Left colon (tissue), 2 donors: ENCODE measurements around the gene THSD7A. TPM values are rescaled to one million over a fixed set of nuclear protein-coding genes. Genes with fewer than 3 reads are reported as not detected.
A peak's percentile ranks its signal among the peaks of the same experiment; 100 is the strongest.
"Not testable (repeated sequence)": the region's sequence is repeated elsewhere in the genome, so short reads cannot be mapped to it uniquely, and the experiment has no call there.

Experiments used
- ATAC-seq: fragments of 200-7000 bp; cut with Tn5 transposase; one replicate; pipeline ENCODE4 v1.9.1; 2020; ENCODE audit warnings: mild to moderate bottlenecking, moderate library complexity
- DNase-seq, 2 donors: peaks; one replicate each; pipeline ENCODE4 v3.0.0-alpha.2; 2020
- intact Hi-C, 2 donors: fragments of 100-400 bp; cut with DNase I in 1 of 2; cut with micrococcal nuclease in 1 of 2; formaldehyde crosslinking; loops; one replicate each; pipeline versions ENCODE4 v1.11.2 to v1.14.0; 2022; cut with DNase I, micrococcal nuclease
- total RNA-seq, 2 donors: library from RNA; stranded (reverse); fragmentation: NEBNext Ultra II Directional; extraction: Animal tissue kit (Norgen Biotek cat#: 25700); gene quantifications; one replicate each; pipeline ENCODE4 v1.2.1, GENCODE V29; 2021
- donor health status: DM: no; HTN: no; CAD: no.
- donor health status: DM: yes; HTN: yes; CAD: no.

Gene THSD7A
- total RNA-seq, 2 donors from 2014 or later: 1.6 to 1.7 TPM

DNA sequence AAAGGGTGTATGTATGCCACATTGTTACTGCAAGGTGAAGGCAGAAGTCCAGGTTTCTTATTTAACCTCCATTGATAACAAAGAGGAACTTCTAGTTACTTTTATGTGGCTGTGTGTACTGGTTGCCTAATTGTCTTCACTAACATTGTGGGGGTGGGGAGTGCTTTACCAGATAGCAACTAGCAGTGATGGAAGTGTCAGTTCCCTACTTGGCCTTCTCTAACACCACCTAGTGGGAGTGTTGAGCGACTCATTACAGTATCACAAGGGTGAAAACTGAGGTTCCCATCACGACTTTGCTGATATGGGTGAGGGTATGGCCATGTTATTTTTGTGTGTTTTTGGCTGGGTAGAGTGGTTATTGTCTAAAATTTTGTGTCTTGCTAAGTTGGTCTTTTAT, 274.4 kb downstream of the THSD7A start:
- ATAC-seq: peak; percentile 83
- intact Hi-C loops: no loop called here
- DNase-seq: peak in 1 of 2 donors; percentile 18

DNA sequence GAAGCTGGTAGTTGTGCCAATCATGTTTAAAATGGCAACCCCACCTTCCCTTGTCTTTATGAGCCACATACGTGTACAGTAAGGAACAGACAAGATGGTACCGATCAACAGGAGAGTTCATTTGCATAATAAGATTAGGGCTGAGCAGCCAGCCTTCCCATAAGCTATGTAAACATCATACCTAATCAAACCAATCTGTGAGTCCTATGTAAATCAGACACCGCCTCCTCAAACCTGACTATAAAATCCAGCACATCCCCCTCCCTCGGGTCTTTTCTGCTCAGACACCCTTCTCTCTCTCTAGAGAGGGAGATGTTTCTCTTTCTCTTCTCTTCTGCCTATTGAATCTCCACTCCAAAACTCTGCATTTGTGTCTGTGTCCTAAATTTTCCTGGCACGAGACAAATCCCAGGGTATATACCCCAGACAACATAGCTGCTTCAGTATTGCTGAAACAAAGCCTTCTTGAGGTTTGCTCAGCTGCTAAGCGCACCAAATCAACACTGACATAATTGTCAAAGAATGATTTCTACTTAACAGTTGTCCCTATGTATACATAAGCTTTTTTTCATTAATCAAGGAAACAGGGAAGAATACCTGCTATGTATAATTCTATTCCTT, 279.2 kb downstream of the THSD7A start:
- intact Hi-C loops: no loop called here
- no peak for ATAC-seq
- DNase-seq: no peak

- ATAC-seq (no peak), DNase-seq (no peak)
- intact Hi-C loops: no loop called here
These were observed 280.5 kb downstream of the THSD7A start for GRCh38 chr7:11551470-11551869.

DNA sequence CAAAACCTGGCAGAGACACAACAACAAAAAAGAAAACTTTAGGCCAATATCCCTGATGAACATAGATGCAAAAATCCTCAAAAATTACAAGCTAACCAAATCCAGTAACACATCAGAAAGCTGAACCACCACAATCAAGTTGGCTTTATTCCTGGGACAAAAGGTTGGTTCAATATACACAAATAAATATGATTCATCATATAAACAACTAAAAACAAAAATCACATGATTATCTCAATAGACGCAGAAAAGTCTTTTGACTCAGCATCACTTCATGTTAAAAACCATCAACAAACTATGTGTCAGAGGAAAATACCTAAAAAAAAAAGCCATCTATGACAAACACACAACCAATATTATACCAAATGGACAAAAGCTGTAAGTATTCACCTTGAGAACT, 283.5 kb downstream of the THSD7A start:
- intact Hi-C loops: no loop called here
- ATAC-seq (no peak), DNase-seq (no peak)

- DNase-seq: no peak
- no peak for ATAC-seq
- intact Hi-C loops: no loop called here
These were observed 290.7 kb downstream of the THSD7A start for GRCh38 chr7:11541330-11541729.

- ATAC-seq: no peak
- no peak for DNase-seq
- intact Hi-C loops: no loop called here
These were observed 291.7 kb downstream of the THSD7A start for GRCh38 chr7:11540271-11540761.

DNA sequence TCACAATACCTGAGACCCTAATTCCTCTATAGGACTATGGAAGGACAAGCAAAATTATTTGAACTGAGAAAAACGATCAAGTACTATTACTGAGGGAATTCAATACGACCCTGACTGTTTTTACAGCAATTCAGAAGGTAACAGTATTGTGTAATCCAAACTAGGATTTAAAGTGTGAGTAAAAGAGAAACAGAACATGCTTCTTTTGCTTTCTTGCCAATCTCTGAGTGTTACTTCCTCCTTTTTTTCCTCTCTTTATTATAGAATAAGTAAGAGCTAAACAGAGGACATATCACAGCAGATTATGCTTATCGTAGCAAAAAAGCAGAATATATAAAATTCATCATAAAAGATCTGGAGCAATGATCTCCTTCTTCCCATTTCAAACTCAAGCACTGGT, 292.1 kb downstream of the THSD7A start:
- intact Hi-C loops: no loop called here
- DNase-seq (no peak), ATAC-seq (no peak)

GRCh38 chr7:11538751-11539299, 293.2 kb downstream of the THSD7A start:
- ATAC-seq (no peak), DNase-seq (no peak)
- intact Hi-C loops: no loop called here

DNA sequence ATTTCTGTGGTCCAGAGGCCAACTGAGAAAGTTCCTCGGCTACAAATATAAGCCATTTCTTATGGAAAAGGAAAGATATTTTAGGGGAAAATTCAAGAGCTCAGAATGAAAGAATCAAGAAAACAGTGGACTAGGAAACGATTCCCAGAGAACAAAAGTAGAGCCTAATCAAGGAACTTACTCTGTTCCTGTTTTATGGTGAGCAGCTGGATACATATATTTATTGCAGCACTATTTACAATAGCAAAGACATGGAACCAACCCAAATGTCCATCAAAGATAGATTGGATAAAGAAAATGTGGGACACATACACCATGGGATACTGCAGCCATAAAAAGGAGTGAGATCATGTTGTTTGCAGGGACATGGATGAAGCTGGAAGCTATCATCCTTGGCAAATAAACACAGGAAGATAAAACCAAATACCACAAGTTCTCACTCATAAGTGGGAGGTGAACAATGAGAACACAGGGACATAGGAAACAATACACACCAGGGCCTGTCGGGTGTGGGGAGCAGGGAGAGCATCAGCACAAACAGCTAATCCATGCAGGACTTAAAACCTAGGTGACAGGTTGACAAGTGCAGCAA, 298.7 kb downstream of the THSD7A start:
- ATAC-seq: peak; percentile 59
- no peak for DNase-seq
- intact Hi-C loops: no loop called here

DNA sequence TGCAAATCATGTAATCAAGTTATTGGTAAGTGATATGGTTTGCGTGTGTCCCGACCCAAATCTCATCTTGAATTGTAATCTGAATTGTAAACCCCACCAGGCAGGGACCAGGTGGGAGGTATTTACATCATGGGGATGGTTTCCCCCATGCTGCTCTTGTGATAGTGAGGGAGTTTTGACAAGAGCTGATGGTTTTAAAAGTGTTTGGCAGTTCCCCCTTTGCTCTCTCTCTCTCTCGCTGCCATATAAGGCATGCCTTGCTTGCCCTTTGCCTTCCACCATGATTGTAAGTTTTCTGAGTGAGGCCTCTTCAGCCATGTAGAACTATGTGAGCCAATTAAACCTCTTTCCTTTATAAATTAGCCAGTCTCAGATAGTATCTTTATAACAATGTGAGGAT, 302.6 kb downstream of the THSD7A start:
- no peak for DNase-seq
- intact Hi-C loops: no loop called here
- ATAC-seq: no peak

GRCh38 chr7:11527707-11528106, 304.3 kb downstream of the THSD7A start:
- intact Hi-C loops: no loop called here
- DNase-seq (no peak), ATAC-seq (no peak)

DNA sequence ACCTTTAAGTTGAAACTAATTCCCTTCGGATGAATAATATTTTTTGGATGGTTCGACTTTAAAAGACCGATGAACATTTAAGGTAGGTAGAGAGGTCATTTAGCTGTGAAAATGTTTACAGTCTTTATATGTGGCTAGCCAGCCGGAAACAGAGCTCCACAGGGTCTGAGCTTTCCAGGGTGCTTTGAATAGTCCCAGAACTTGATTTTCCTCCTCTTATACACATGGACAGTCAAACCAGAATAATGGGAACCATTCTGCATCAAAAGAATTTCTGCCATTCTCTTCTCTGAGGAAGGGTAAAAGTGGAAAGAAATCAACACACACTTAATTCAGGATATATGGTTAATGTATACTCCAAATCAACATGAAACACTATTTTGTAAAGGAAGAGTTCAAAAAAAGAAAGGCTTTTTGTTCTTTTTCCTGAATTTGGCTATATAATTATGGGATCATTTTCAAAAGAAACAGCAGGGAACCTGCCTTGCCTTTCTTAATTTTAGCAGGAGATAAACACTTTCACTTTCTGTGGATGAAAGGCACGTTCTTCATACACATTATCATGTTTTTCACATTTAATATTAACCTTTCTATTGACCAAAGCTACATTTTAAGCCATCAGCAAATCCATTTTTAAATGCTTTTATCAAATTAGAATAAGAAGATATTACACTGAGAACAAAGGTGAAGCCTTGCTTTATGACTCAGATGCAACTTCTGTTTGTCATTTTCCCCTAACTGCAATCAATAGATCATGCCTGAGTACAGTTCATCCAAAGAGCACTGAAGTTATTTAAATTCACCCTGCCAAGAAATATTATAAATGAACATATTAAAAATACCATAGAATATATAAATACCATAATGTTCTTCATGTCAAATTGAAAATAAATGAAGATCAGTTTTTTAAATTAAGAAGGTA, 307.3 kb downstream of the THSD7A start:
- no peak for DNase-seq
- intact Hi-C loops: no loop called here
- ATAC-seq: no peak

DNA sequence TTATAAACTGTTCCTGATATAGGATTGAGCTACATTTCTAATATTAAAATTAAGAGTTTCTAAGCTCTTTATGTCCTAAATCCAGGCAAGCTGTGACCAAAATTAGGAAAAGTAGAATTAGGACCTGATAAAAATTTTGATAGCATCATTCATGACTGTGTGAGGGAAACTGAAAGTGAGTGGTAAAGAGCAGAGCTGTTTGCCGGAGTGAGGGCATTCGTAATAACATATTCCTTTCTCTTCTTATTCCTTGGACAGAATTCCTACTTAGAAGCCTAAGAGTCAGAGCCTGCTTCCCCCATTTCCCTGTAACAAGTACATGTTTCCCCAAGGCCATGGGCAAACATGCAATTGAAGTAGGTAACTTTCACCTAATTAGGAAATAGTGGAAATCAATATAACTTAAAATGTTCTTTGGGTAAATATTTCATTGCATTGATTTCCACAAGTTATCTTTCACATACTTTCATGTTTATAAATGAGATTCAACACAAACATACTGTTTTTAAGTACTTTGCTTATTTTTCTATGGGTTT, 310.0 kb downstream of the THSD7A start:
- DNase-seq, ATAC-seq, intact Hi-C loops: not testable (repeated sequence)

DNA sequence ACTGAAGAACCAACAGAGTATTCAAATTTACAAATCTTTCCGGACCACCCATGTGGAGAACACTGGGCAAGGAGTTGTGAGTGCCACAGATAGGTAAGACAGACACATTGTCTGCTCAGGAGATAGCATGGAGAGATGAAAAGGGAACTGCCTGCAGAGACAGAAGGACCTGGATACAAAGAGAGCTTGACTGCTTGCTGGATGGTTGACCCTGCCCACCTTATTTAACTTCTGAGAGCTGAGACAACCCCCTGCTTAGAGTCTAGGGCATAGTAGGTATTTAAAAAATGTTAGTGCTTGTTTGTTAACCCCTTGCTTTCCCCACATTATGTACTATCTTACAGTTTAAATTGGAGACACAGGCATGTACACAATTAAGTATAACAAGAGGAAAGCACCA, 314.1 kb downstream of the THSD7A start:
- ATAC-seq (no peak), DNase-seq (no peak)
- intact Hi-C loops: no loop called here

DNA sequence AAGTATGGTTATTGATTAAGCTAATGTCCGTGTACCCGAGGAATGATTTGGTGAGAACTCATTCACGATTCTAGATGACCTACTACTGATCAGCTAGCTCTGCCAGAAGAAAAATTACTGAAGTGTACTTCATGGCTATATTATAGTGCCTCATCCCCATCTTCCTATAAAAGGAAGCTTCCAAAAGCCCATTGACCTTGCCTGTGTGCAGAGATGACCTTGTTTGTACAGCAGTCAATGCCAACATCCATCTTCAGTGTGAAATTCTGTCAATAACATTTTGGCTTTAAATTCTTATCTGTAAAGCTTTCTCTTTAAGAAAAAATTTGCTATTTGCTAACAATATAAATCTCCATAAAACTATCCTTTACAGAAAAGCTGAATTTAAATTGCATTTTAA, 315.7 kb downstream of the THSD7A start:
- intact Hi-C loops: no loop called here
- no peak for ATAC-seq
- no peak for DNase-seq

- DNase-seq: no peak
- intact Hi-C loops: no loop called here
- no peak for ATAC-seq
These were observed 318.5 kb downstream of the THSD7A start for GRCh38 chr7:11513460-11513859.

- DNase-seq: no peak
- intact Hi-C loops: no loop called here
These were observed 324.1 kb downstream of the THSD7A start for GRCh38 chr7:11507929-11508328.

DNA sequence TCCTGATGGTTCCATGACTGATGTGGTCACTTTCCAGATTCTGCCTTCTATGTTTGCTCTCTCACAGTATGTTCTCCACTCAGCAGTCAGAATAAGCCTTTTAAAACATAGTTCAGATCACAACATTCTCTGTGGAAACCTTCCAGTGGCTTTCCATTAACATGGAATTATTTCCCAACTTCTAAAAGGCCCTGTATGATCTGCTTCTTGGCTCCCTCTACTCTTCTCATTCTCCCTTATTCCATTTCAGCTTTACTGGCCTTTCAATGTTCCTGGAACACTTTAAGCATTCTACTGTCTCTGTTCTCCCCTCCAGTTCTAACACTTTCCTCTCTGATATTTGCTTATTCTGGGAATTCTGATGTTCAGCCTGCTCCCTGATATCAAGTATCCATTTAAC, 325.6 kb downstream of the THSD7A start:
- ATAC-seq (no peak), DNase-seq (no peak)
- intact Hi-C loops: no loop called here

More at GRCh38 chr7:11507929-11508328, 324.1 kb downstream of the THSD7A start:
- ATAC-seq: no peak

GRCh38 chr7:11505471-11505985, 326.5 kb downstream of the THSD7A start:
- intact Hi-C loops: no loop called here
- ATAC-seq (no peak), DNase-seq (no peak)
